OCI-LY7 (cell line): ENCODE results near the gene TJP1. TPM values are rescaled to one million over a fixed set of nuclear protein-coding genes. Genes with fewer than 3 reads are reported as not detected.
A peak's percentile ranks its signal among the peaks of the same experiment; 100 is the strongest.

ENCODE experiments used
- BruUV-seq: library from RNA; stranded (reverse); fragments of 400-500 nt; replicated peaks from 2 replicates; lab custom pipeline; 2021; lab: Mats Ljungman, UMichigan
- CTCF ChIA-PET: fragments of 300-600 bp; sonication (Branson Sonifier 250); formaldehyde crosslinking; loops from one replicate; lab custom pipeline; 2022; ENCODE audit warnings: antibody characterized with exemption; ENCODE audit not compliant: unreplicated experiment; lab: Charles Lee
- POLR2A ChIA-PET: fragments of 300-600 bp; sonication (Branson Sonifier 250); formaldehyde crosslinking; loops from one replicate; lab custom pipeline; 2022; ENCODE audit warnings: antibody characterized with exemption; lab: Charles Lee
- DNase-seq: peaks from one replicate; pipeline ENCODE4 v3.0.0-alpha.2; 2015; ENCODE audit warnings: low spot score
- H2AFZ ChIP-seq: fragments of 200-600 bp; sonication (generic), shearing (Covaris generic); 2 replicates; pipeline ENCODE4 v1.6.1; 2014; ENCODE audit warnings: mild to moderate bottlenecking, antibody characterized with exemption, low read length, moderate library complexity
- H3K27ac ChIP-seq: fragments of 200-600 bp; sonication (generic); 2 replicates; pipeline ENCODE4 v1.5.1; 2014; ENCODE audit warnings: mixed run types, low read depth, mild to moderate bottlenecking, moderate library complexity, low read length, inconsistent platforms; ENCODE audit not compliant: poor library complexity, severe bottlenecking
- H3K36me3 ChIP-seq: fragments of 200-600 bp; sonication (generic); 2 replicates; pipeline ENCODE4 v1.6.1; 2014; ENCODE audit warnings: mild to moderate bottlenecking, antibody characterized with exemption, low read length, moderate library complexity, mixed read lengths; ENCODE audit not compliant: insufficient read depth
- H3K4me1 ChIP-seq: fragments of 200-600 bp; sonication (generic); 2 replicates; pipeline ENCODE4 v1.5.1; 2014; ENCODE audit warnings: mild to moderate bottlenecking, low read length; ENCODE audit not compliant: insufficient read depth, poor library complexity, severe bottlenecking
- H3K4me2 ChIP-seq: fragments of 200-600 bp; sonication (generic); 2 replicates; pipeline ENCODE4 v1.6.1; 2014; ENCODE audit warnings: mild to moderate bottlenecking, low read length
- H3K4me3 ChIP-seq: fragments of 200-600 bp; sonication (generic); 2 replicates; pipeline ENCODE4 v1.5.1; 2014; ENCODE audit warnings: mild to moderate bottlenecking, low read depth, low read length; ENCODE audit not compliant: poor library complexity, severe bottlenecking
- H3K79me2 ChIP-seq: fragments of 200-600 bp; sonication (generic); 2 replicates; pipeline ENCODE4 v1.6.1; 2016; ENCODE audit warnings: low read depth, mild to moderate bottlenecking, low read length, moderate library complexity, mixed read lengths; ENCODE audit not compliant: insufficient read depth
- H3K9me2 ChIP-seq: fragments of 200-600 bp; sonication (generic); 2 replicates; pipeline ENCODE4 v1.6.1; 2016; ENCODE audit warnings: mild to moderate bottlenecking, low read length, mixed read lengths; ENCODE audit not compliant: insufficient read depth
- H3K9me3 ChIP-seq: fragments of 200-600 bp; sonication (generic); 2 replicates; pipeline ENCODE4 v1.6.1; 2014; ENCODE audit warnings: mild to moderate bottlenecking, mixed run types, low read length, mixed read lengths
- H4K20me1 ChIP-seq: fragments of 200-600 bp; sonication (generic); 2 replicates; pipeline ENCODE4 v1.6.1; 2014; ENCODE audit warnings: mild to moderate bottlenecking, antibody characterized with exemption, low read length, moderate library complexity, mixed read lengths; ENCODE audit not compliant: insufficient read depth
- CTCF ChIP-seq: fragments of 200-600 bp; sonication (generic); conservative IDR thresholded peaks from 2 replicates; pipeline ENCODE4 v1.5.1; 2014; ENCODE audit warnings: mild to moderate bottlenecking, antibody characterized with exemption, low read length, moderate library complexity, mixed read lengths
- EZH2phosphoT487 ChIP-seq: fragments of 200-600 bp; sonication (generic); IDR thresholded peaks from 2 replicates; pipeline ENCODE4 v1.6.1; 2018; ENCODE audit warnings: low read depth, borderline replicate concordance, mild to moderate bottlenecking, mixed run types, antibody characterized with exemption, low read length, moderate library complexity, mixed read lengths
- intact Hi-C: fragments of 100-400 bp; cut with micrococcal nuclease; formaldehyde crosslinking; loops from one replicate; pipeline ENCODE4 v1.10.0; 2022; ENCODE audit not compliant: unreplicated experiment
- total RNA-seq, 2 experiments: library from RNA; depleted of rRNA in 1 of 2; stranded (reverse); fragments of >200 nt in 1 of 2; shearing (Covaris generic) in 1 of 2; gene quantifications; 2 replicates each; pipeline ENCODE4 v1.2.3, GENCODE V29; 2014 to 2022

TJP1 gene
- total RNA-seq, 2 experiments from 2014 or later = 0.19 to 0.32 TPM

DNA sequence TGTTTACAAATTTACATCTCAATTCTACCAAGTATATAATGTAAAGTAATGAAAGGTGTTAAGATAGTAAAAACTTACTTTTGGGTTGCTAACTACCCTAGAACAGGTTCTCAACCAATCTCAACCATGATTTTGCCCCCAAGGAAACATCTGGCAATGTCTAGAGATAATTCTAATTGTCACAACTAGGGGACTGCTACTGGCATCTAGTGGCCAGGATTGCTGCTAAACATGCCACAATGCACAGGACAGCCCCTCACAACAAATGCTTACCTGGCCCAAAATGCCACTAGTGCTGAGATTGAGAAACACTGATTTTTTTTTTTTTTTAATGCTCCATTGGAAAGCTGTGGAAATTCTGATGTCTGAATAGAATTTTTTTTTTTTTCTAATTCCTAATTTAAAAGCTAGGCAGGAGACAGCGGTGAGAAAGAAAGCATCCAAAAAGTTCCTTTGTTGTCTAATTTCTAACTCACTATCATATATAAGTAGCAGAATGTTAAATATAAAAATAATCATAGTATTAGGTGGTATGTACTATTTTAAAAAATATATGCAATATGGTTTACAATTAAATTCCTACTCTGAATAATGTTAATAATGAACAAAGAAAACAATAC, 81.5 kb downstream of the TJP1 start:
- no peaks in the 10 kb centered on the region for H3K9me2 ChIP-seq
- peak; percentile 49 for DNase-seq
- H3K4me1 ChIP-seq = peaks cover 20% of the 10 kb centered on the region
- H4K20me1 ChIP-seq = no peaks in the 10 kb centered on the region
- no peak overlapping the region for H3K27ac ChIP-seq
- TF ChIP-seq EZH2phosphoT487 = no peak
- TF ChIP-seq CTCF = peak; percentile 80
- intact Hi-C loops = loop anchor here (10.0 kb wide), 2 partner anchors 334 to 476 kb away; partner anchors contain the start of gene NSMCE3
- POLR2A ChIA-PET = interaction anchor here (0.7 kb wide), 1 partner anchor 9 kb away, joined by 3 read pairs; no protein-coding TSS in a partner anchor
- no peak overlapping the region for H3K4me2 ChIP-seq
- H2AFZ ChIP-seq = no peak overlapping the region
- no peaks in the 10 kb centered on the region for H3K79me2 ChIP-seq
- no peaks in the 10 kb centered on the region for H3K9me3 ChIP-seq
- CTCF ChIA-PET = interaction anchor here (0.5 kb wide), 1 partner anchor 125 kb away, joined by 3 read pairs; no protein-coding TSS in a partner anchor
- H3K36me3 ChIP-seq = no peaks in the 10 kb centered on the region
- H3K4me3 ChIP-seq = no peak overlapping the region
- BruUV-seq = no TSS peak

- H2AFZ ChIP-seq = no peak overlapping the region
- H3K4me1 ChIP-seq = peaks cover 10% of the 10 kb centered on the region
- no peak overlapping the region for H3K4me2 ChIP-seq
- POLR2A ChIA-PET = interaction anchor here (0.7 kb wide), 1 partner anchor 234 kb away, joined by 3 read pairs; no protein-coding TSS in a partner anchor
- H3K79me2 ChIP-seq = no peaks in the 10 kb centered on the region
- H4K20me1 ChIP-seq = no peaks in the 10 kb centered on the region
- intact Hi-C loops = no loop called here
- no peaks in the 10 kb centered on the region for H3K9me2 ChIP-seq
- no peak overlapping the region for H3K4me3 ChIP-seq
- no TSS peak for BruUV-seq
- DNase-seq = no peak
- H3K36me3 ChIP-seq = no peaks in the 10 kb centered on the region
- no peak overlapping the region for H3K27ac ChIP-seq
- TF ChIP-seq CTCF (no peak), EZH2phosphoT487 (no peak)
- H3K9me3 ChIP-seq = no peaks in the 10 kb centered on the region
- CTCF ChIA-PET = no interaction called here
Measured at GRCh38 chr15:29736744-29737020, 85.6 kb downstream of the TJP1 start.

DNA sequence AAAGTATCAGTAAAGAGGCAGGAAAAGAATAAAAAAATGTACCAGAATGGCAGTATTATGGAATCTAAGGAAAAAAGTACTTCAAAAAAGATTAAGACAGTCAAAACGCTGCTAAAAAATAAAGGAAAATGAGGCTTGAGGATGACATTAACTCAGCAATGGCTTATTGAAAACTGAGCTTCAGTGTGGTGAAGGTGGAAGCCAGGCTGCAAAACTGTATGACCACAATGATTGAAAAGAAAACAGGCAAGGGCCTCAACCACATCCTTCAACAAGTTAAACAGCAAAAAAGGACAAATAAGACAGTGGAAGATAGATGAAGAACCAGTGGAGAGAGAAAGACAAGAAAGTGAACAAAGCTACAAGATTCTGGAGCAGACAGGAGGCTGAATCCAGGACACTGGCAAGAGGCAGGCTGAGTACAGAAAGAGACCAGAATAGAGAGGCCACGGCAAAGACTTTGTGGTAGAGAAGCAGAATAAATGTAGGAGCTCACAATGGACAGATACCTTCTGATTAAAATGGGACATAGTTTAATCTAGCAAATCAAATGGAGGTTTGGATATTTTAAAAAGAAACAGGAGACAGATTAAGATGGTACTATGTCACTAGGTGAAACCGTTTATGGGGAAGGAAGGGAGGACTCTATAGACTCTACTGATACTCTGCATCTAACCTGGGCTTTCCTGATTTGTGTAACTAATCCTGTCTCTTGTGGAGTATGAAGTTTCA, 86.1 kb downstream of the TJP1 start:
- no TSS peak for BruUV-seq
- no peak overlapping the region for H3K4me3 ChIP-seq
- DNase-seq = no peak
- no peak overlapping the region for H3K4me2 ChIP-seq
- H4K20me1 ChIP-seq = no peaks in the 10 kb centered on the region
- 0 out of 2 replicates have a peak overlapping the region, but pooled peaks have one; percentile 0 for H2AFZ ChIP-seq
- intact Hi-C loops = no loop called here
- no peaks in the 10 kb centered on the region for H3K79me2 ChIP-seq
- H3K9me3 ChIP-seq = no peaks in the 10 kb centered on the region
- H3K36me3 ChIP-seq = no peaks in the 10 kb centered on the region
- H3K27ac ChIP-seq = no peak overlapping the region
- H3K9me2 ChIP-seq = no peaks in the 10 kb centered on the region
- no peak for TF ChIP-seq CTCF
- no peak for TF ChIP-seq EZH2phosphoT487
- POLR2A ChIA-PET = interaction anchor here (0.7 kb wide), 1 partner anchor 12 kb away, joined by 3 read pairs; no protein-coding TSS in a partner anchor
- H3K4me1 ChIP-seq = peaks cover 4% of the 10 kb centered on the region
- CTCF ChIA-PET = no interaction called here
